CD14-positive monocyte (primary cell): ENCODE data around the gene IPO4. TPM values are rescaled to one million over a fixed set of nuclear protein-coding genes. Genes with fewer than 3 reads are reported as not detected.
A peak's percentile ranks its signal among the peaks of the same experiment; 100 is the strongest.

Experiments used
- DNase-seq, 3 donors: peaks; one replicate each; pipeline ENCODE4 v3.0.0-alpha.2; 2011 to 2022
- H2AFZ ChIP-seq: 2 replicates; pipeline ENCODE4 v1.6.0; 2012; ENCODE audit warnings: mild to moderate bottlenecking, low read depth, low read length, inconsistent platforms; ENCODE audit not compliant: insufficient read depth, poor library complexity, severe bottlenecking
- H3K27ac ChIP-seq, 2 donors: 1 replicate in 1 of 2; 2 replicates in 1 of 2; pipeline ENCODE4 v1.5.1; 2012 to 2013; ENCODE audit warnings: low read length in 2 of 2, control low read depth in 1 of 2, inconsistent platforms in 1 of 2, low read depth in 1 of 2, mild to moderate bottlenecking in 1 of 2
- H3K27me3 ChIP-seq, 2 donors: one replicate each; pipeline versions ENCODE4 v1.6.0 to v1.6.1; 2011 to 2013; ENCODE audit warnings: low read length in 2 of 2; ENCODE audit not compliant: control insufficient read depth in 2 of 2, insufficient read depth in 2 of 2
- H3K36me3 ChIP-seq, 2 donors: replicated peaks in 1 of 2; 1 replicate in 1 of 2; 2 replicates in 1 of 2; pipeline versions ENCODE4 v1.5.1 to v1.6.1; 2012 to 2013; ENCODE audit warnings: low read length in 2 of 2, control low read depth in 1 of 2, inconsistent platforms in 1 of 2, mild to moderate bottlenecking in 1 of 2; ENCODE audit not compliant: insufficient read depth in 2 of 2, control insufficient read depth in 1 of 2
- H3K4me1 ChIP-seq, 2 donors: 1 replicate in 1 of 2; 2 replicates in 1 of 2; pipeline versions ENCODE4 v1.5.1 to v1.6.1; 2012 to 2013; ENCODE audit warnings: low read length in 2 of 2, control low read depth in 1 of 2, inconsistent platforms in 1 of 2, mild to moderate bottlenecking in 1 of 2, moderate library complexity in 1 of 2; ENCODE audit not compliant: insufficient read depth in 2 of 2, control insufficient read depth in 1 of 2
- H3K4me2 ChIP-seq: replicated peaks from 2 replicates; pipeline ENCODE3; 2012; ENCODE audit warnings: low read length, moderate library complexity, mild to moderate bottlenecking; ENCODE audit not compliant: poor library complexity, severe bottlenecking; ENCODE audit errors: extremely low read depth
- H3K4me3 ChIP-seq, 3 experiments: fragments of 200-600 bp in 1 of 3; sonication (generic) in 1 of 3; replicated peaks in 1 of 3; 1 replicate in 2 of 3; 2 replicates in 1 of 3; pipeline ENCODE4 v1.5.1; 2011 to 2013; ENCODE audit warnings: low read length in 3 of 3, mild to moderate bottlenecking in 3 of 3, control low read depth in 2 of 3, low read depth in 2 of 3, inconsistent platforms in 1 of 3, moderate library complexity in 1 of 3
- H3K79me2 ChIP-seq: 2 replicates; pipeline ENCODE4 v1.6.0; 2012; ENCODE audit warnings: mild to moderate bottlenecking, control low read depth, inconsistent platforms, low read length, moderate library complexity; ENCODE audit not compliant: insufficient read depth
- H3K9ac ChIP-seq: 2 replicates; pipeline ENCODE4 v1.6.0; 2017; ENCODE audit warnings: low read length, mild to moderate bottlenecking; ENCODE audit not compliant: insufficient read depth, poor library complexity, severe bottlenecking
- H3K9me3 ChIP-seq, 2 donors: replicated peaks in 1 of 2; 1 replicate in 1 of 2; 2 replicates in 1 of 2; pipeline versions ENCODE4 v1.5.1 to v1.6.1; 2012 to 2013; ENCODE audit warnings: low read length in 2 of 2, control low read depth in 1 of 2; ENCODE audit not compliant: control insufficient read depth in 1 of 2, insufficient read depth in 1 of 2
- H4K20me1 ChIP-seq: 2 replicates; pipeline ENCODE4 v1.6.0; 2012; ENCODE audit warnings: mild to moderate bottlenecking, low read length, control low read depth, moderate library complexity; ENCODE audit not compliant: insufficient read depth
- H3K27ac Mint-ChIP-seq, 7 donors: one replicate each; pipeline ENCODE4 v1.8.0; 2020; ENCODE audit warnings: mild to moderate bottlenecking in 7 of 7, mixed read lengths in 7 of 7, moderate library complexity in 6 of 7, inconsistent platforms in 2 of 7
- H3K27me3 Mint-ChIP-seq, 3 donors: one replicate each; pipeline ENCODE4 v1.8.0; 2021 to 2022; ENCODE audit warnings: low read depth in 3 of 3, mild to moderate bottlenecking in 3 of 3, mixed read lengths in 3 of 3, moderate library complexity in 3 of 3, inconsistent platforms in 1 of 3
- H3K36me3 Mint-ChIP-seq, 2 donors: one replicate each; pipeline ENCODE4 v1.8.0; 2020; ENCODE audit warnings: mixed read lengths in 2 of 2, inconsistent platforms in 1 of 2, mild to moderate bottlenecking in 1 of 2
- H3K4me1 Mint-ChIP-seq: one replicate; pipeline ENCODE4 v1.8.0; 2020; ENCODE audit warnings: mild to moderate bottlenecking, mixed read lengths
- H3K4me3 Mint-ChIP-seq, 2 donors: one replicate each; pipeline ENCODE4 v1.8.0; 2020; ENCODE audit warnings: mild to moderate bottlenecking in 2 of 2, mixed read lengths in 2 of 2, moderate library complexity in 1 of 2
- H3K9me3 Mint-ChIP-seq, 7 donors: one replicate each; pipeline ENCODE4 v1.8.0; 2020 to 2022; ENCODE audit warnings: mixed read lengths in 7 of 7, mild to moderate bottlenecking in 6 of 7, moderate library complexity in 6 of 7, inconsistent platforms in 2 of 7
- CTCF ChIP-seq: fragments of 200-600 bp; IDR thresholded peaks from one replicate; pipeline ENCODE4 v1.8.0; 2022; ENCODE audit warnings: antibody characterized with exemption, mild to moderate bottlenecking
- WGBS: methylation state at CpG from one replicate; pipeline ENCODE4 v1.1.5; 2013; ENCODE audit warnings: missing lambda C conversion rate; ENCODE audit not compliant: insufficient coverage; 5-methylcytosine and 5-hydroxymethylcytosine counted together
- intact Hi-C, 2 donors: fragments of 100-400 bp; cut with micrococcal nuclease; formaldehyde crosslinking; loops; one replicate each; pipeline versions ENCODE4 v1.15.0 to v1.15.1; 2023
- polyA plus RNA-seq, 3 donors: library from polyadenylated mRNA; depleted of rRNA in 1 of 3; unstranded in 2 of 3; stranded (reverse) in 1 of 3; fragments of 300-500 nt in 2 of 3; fragments of >200 nt in 1 of 3; fragmentation: Illumina TruSeq in 2 of 3; gene quantifications; 1 replicate in 2 of 3; 2 replicates in 1 of 3; pipeline ENCODE4 v1.2.3, GENCODE V29; 2012 to 2021

The IPO4 gene
- polyA plus RNA-seq, 3 donors, result 4.1 to 14.2 (median 4.3) TPM

DNA sequence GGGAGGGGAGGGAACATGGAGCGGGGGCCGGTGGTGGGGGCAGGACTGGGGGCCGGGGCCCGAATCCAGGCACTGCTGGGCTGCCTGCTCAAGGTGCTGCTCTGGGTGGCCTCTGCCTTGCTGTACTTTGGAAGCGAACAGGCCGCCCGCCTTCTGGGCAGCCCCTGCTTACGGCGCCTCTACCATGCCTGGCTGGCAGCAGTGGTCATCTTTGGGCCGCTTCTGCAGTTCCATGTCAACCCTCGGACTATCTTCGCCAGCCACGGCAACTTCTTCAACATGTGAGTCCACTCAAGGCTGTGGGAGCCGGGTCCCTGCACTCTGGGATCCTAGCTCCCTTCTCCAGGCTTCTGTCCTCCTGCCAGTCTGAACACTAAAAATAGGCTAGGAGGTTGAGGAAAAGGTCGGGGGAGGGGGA, 57.1 kb downstream of the IPO4 start:
- H3K36me3 Mint-ChIP-seq, result peaks cover 9 to 22% of the 10 kb centered on the region in 2 donors
- H3K36me3 ChIP-seq, result no peaks in the 10 kb centered on the region
- no peak for DNase-seq
- H3K4me2 ChIP-seq, result no peak overlapping the region
- H3K27ac Mint-ChIP-seq, result no peak overlapping the region
- H3K4me3 ChIP-seq, result no peak overlapping the region
- WGBS, result 96% methylated on average over 14 of the region's 15 CpGs
- peaks cover 0 to 1% (median 0%) of the 10 kb centered on the region in 7 donors for H3K9me3 Mint-ChIP-seq
- H3K4me1 Mint-ChIP-seq, result peaks cover 18% of the 10 kb centered on the region
- no peaks in the 10 kb centered on the region for H3K27me3 ChIP-seq
- H2AFZ ChIP-seq, result no peak overlapping the region
- no peaks in the 10 kb centered on the region for H3K27me3 Mint-ChIP-seq
- H3K27ac ChIP-seq, result no peak overlapping the region
- no peak overlapping the region for H3K4me3 Mint-ChIP-seq
- peaks cover 4% of the 10 kb centered on the region for H4K20me1 ChIP-seq
- no peaks in the 10 kb centered on the region for H3K9me3 ChIP-seq
- peaks cover 13 to 17% of the 10 kb centered on the region in 2 donors for H3K4me1 ChIP-seq
- no peak for TF ChIP-seq CTCF
- peaks cover 6% of the 10 kb centered on the region for H3K79me2 ChIP-seq
- no peak overlapping the region for H3K9ac ChIP-seq
- intact Hi-C loops, result loop anchor here in 1 of 2 donors (10.0 kb wide), 1 partner anchor 103 kb away; the partner anchor contains the start of genes GMPR2 and NEDD8

GRCh38 chr14:24130717-24131548, 57.7 kb downstream of the IPO4 start:
- peaks cover 0 to 1% (median 0%) of the 10 kb centered on the region in 7 donors for H3K9me3 Mint-ChIP-seq
- no peak overlapping the region for H3K27ac ChIP-seq
- no peak overlapping the region for H3K4me3 Mint-ChIP-seq

More at GRCh38 chr14:24130717-24131548, 57.7 kb downstream of the IPO4 start:
- intact Hi-C loops, result loop anchor here in 1 of 2 donors (10.0 kb wide), 1 partner anchor 104 kb away; the partner anchor contains the start of genes GMPR2 and NEDD8
- Histone ChIP-seq H2AFZ (no peak overlapping the region), H3K36me3 (no peaks in the 10 kb centered on the region), H3K9ac (no peak overlapping the region), H3K27me3 (no peaks in the 10 kb centered on the region), H4K20me1 (no peaks in the 10 kb centered on the region), H3K9me3 (no peaks in the 10 kb centered on the region), H3K4me2 (no peak overlapping the region), H3K4me3 (no peak overlapping the region), H3K4me1 (peaks cover 11 to 15% of the 10 kb centered on the region in 2 donors), H3K79me2 (no peaks in the 10 kb centered on the region)
- H3K27ac Mint-ChIP-seq, result peak overlapping the region in 3 of 7 donors; percentile 2 to 86 (median 33)
- 82% methylated on average over 4 of the region's 7 CpGs for WGBS
- DNase-seq, result no peak
- H3K36me3 Mint-ChIP-seq, result peaks cover 11 to 26% of the 10 kb centered on the region in 2 donors
- TF ChIP-seq CTCF, result no peak
- no peaks in the 10 kb centered on the region for H3K27me3 Mint-ChIP-seq
- peaks cover 16% of the 10 kb centered on the region for H3K4me1 Mint-ChIP-seq
